ENCODE data around the gene INPP4B. TPM values are rescaled to one million over a fixed set of nuclear protein-coding genes. Genes with fewer than 3 reads are reported as not detected.
A peak's percentile ranks its signal among the peaks of the same experiment; 100 is the strongest.

Gene INPP4B
- polyA plus RNA-seq, 6 donors from 2014 or later: 0.13 to 0.39 (median 0.16) TPM; not detected in 1

DNA sequence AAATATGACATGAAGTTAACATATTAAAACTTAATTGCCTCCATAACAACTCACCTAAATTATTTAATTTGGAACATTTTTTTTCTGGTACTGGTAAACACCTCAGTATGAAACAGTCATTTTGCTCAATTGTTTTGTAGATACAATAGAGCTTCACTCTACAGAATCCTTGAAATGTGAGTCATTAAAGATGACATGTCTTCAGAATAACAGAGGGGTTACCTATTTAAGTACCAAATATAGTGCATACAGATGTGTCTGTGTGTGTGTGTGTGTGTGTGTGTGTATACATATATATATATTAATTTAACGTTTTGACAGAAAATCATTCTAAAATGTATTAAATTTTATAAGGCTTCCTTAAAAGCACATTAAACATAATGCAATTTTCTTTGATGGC lies 297.6 kb downstream of the INPP4B start:
- Mint-ChIP-seq H3K4me3 (no peak overlapping the region), H3K27me3 (no peaks in the 10 kb centered on the region), H3K36me3 (no peaks in the 10 kb centered on the region), H3K4me1 (no peaks in the 10 kb centered on the region), H3K9me3 (peaks cover 0 to 5% (median 0%) of the 10 kb centered on the region in 7 donors), H3K27ac (no peak overlapping the region)
- DNase-seq: no peak
- ATAC-seq (ENCODE audit: low read depth in 2 of 2): no peak

DNA sequence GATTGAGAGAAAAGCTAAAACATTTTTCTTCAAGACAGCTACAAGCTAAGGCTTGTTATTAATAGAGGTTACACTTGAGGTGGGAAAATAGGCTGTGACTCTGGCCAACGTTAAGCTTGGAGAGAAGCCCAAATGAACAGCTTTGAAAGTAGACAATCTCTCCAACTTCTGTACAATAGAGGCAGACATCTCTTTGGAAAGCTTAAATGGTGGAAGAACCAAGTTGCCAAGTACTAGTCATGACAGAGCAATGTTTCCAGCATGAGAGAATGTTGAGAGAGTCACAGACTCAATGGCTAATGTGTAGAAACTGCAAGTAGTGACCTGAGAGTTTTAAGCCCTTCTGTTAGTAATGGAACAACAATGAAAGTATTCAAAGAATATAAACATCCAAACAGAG lies 298.1 kb downstream of the INPP4B start:
- Mint-ChIP-seq H3K27me3 (no peaks in the 10 kb centered on the region), H3K9me3 (peaks cover 0 to 5% (median 0%) of the 10 kb centered on the region in 7 donors), H3K4me1 (no peaks in the 10 kb centered on the region), H3K4me3 (no peak overlapping the region), H3K27ac (no peak overlapping the region), H3K36me3 (no peaks in the 10 kb centered on the region)
- DNase-seq (no peak), ATAC-seq (ENCODE audit: low read depth in 2 of 2) (no peak)

DNA sequence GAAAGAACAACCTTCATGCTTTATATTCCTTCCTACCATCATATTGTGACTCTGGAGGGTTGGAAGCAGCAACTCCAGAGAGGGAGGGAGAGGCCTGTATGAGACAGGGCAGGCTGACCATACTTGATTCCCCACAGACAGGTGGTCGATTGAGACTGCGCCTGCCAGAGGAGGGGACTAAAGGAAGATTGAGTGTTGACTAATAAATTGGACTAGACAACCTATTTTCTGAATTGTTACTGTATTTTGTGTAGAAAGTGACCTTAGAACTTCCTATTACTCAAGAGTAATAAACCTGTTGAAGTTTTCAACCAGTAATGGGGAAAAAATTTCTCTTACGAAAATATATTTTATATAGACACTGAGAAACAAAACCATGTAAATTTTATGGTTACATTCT lies 301.5 kb downstream of the INPP4B start:
- peaks cover 0 to 5% (median 0%) of the 10 kb centered on the region in 7 donors for H3K9me3 Mint-ChIP-seq
- no peak overlapping the region for H3K4me3 Mint-ChIP-seq
- ATAC-seq (ENCODE audit: low read depth in 2 of 2) (no peak), DNase-seq (no peak)
- H3K36me3 Mint-ChIP-seq: no peaks in the 10 kb centered on the region
- no peaks in the 10 kb centered on the region for H3K4me1 Mint-ChIP-seq
- H3K27me3 Mint-ChIP-seq: no peaks in the 10 kb centered on the region
- H3K27ac Mint-ChIP-seq: peak overlapping the region in 1 of 6 donors; percentile 60

DNA sequence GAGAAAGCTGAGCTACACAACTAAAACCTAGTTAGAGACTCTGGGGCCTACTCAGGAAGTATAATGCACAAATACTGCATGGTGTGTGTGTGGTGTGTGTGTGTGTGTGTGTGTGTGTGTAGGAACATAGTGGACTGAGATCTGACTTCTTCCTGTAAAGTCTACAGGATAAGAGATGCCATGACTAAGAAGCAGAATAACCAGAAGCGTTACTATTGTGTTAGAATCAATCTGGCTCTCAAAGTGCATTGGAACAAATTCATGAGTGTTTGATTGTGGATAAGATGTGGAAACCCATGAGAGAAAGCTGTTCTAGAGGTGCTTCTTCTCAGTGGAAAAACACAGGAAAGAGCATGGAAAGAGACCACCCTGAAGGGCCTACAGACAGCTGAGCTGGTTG lies 302.1 kb downstream of the INPP4B start:
- Mint-ChIP-seq H3K4me3 (no peak overlapping the region), H3K27ac (no peak overlapping the region), H3K36me3 (no peaks in the 10 kb centered on the region), H3K4me1 (no peaks in the 10 kb centered on the region), H3K9me3 (peaks cover 0 to 5% (median 0%) of the 10 kb centered on the region in 7 donors), H3K27me3 (no peaks in the 10 kb centered on the region)
- ATAC-seq (ENCODE audit: low read depth in 2 of 2) (no peak), DNase-seq (no peak)

DNA sequence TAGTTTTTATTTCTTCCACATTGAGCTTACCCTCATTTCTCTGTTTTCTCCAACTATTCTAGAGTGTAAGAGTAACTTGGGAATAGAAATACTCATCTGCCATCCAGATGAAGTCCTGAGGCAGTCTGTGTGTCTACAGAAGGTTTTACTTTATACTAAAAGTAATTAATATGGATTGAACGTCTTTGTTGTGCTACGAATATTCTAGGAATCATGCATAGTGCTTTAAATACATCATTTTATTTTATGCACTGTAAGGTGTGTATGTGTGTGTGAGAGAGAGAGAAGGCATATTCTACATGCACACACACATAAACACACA lies 305.7 kb downstream of the INPP4B start:
- Mint-ChIP-seq H3K4me3 (no peak overlapping the region), H3K27ac (no peak overlapping the region), H3K36me3 (no peaks in the 10 kb centered on the region), H3K4me1 (no peaks in the 10 kb centered on the region), H3K27me3 (no peaks in the 10 kb centered on the region), H3K9me3 (no peaks in the 10 kb centered on the region)
- DNase-seq (no peak), ATAC-seq (ENCODE audit: low read depth in 2 of 2) (no peak)

DNA sequence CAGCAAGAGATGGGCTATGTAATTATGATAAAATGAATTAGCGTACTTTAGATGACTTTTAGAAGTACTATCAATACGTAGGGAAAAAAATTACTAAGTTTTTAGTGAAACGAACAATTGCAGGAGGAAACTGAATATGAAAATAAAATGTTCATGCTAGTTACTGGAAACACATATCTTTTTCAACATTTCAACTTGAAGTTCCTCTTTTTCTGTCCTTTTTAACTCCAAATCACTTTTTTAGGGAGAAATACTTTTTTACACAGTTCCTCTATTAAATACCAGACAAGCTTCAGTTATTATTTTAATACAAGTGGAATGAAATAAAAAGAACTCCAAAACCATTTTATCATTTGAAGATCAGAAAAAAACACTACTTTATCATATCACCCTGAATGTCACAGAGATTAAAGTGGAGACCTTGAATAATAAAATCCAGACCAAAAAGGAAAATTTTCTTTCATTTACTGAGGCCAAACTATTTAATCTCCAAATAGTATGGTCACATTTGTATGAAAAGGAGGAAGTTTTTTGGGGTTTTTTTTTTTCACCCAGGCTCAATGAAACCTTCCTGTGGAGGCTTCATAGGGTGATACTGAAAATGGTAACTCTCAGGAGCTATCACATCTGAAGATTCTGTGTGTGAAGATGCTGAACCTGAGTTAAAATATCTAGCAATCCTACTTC lies 306.2 kb downstream of the INPP4B start:
- no peaks in the 10 kb centered on the region for H3K36me3 Mint-ChIP-seq
- H3K27me3 Mint-ChIP-seq: no peaks in the 10 kb centered on the region
- H3K9me3 Mint-ChIP-seq: no peaks in the 10 kb centered on the region
- no peak overlapping the region for H3K4me3 Mint-ChIP-seq
- ATAC-seq (ENCODE audit: low read depth in 2 of 2) (no peak), DNase-seq (no peak)
- no peaks in the 10 kb centered on the region for H3K4me1 Mint-ChIP-seq
- H3K27ac Mint-ChIP-seq: no peak overlapping the region

DNA sequence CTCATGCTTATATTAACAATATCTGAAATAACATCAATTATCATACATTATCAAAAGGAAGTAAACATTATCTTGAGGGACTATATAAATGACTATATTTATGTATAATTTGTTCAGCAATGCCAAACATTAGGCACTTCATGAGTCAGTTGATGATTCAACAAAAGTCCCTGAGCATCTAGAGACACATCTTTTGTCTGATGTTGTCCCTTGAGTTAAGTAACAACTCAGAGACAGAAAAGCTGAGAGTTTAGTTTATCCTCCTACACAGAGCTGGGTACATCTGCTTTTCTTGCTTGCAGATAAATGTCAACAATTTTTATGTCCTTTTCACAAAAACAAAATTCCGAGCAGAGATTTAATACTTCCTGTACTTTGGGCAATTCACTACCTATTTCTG lies 311.1 kb downstream of the INPP4B start:
- no peak overlapping the region for H3K4me3 Mint-ChIP-seq
- no peak overlapping the region for H3K27ac Mint-ChIP-seq
- DNase-seq: no peak
- H3K36me3 Mint-ChIP-seq: no peaks in the 10 kb centered on the region
- H3K27me3 Mint-ChIP-seq: no peaks in the 10 kb centered on the region
- ATAC-seq (ENCODE audit: low read depth in 2 of 2): no peak
- H3K4me1 Mint-ChIP-seq: no peaks in the 10 kb centered on the region
- peaks cover 0 to 4% (median 0%) of the 10 kb centered on the region in 7 donors for H3K9me3 Mint-ChIP-seq

DNA sequence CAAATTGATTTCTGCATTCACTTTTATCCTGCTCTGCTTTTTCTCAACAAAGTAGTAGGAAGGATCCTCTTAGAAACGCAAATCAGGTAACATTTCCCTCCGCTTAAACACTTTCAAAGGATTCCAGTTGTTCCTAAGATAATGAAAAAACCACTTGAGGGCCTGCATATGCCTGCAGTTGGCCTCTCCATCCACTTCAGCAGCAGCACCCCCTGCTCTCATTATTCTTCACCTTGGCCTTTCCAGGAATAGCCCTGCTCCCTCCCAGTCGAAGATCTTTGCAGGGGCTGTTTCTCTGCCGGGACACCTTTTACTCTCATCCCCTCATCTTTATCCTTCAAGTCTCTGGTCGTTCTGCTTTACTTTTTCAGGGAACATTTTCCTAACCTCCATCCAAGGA lies 314.0 kb downstream of the INPP4B start:
- Mint-ChIP-seq H3K9me3 (peaks cover 0 to 4% (median 0%) of the 10 kb centered on the region in 7 donors), H3K27me3 (no peaks in the 10 kb centered on the region), H3K27ac (no peak overlapping the region), H3K36me3 (no peaks in the 10 kb centered on the region), H3K4me3 (no peak overlapping the region), H3K4me1 (no peaks in the 10 kb centered on the region)
- ATAC-seq (ENCODE audit: low read depth in 2 of 2) (no peak), DNase-seq (no peak)

DNA sequence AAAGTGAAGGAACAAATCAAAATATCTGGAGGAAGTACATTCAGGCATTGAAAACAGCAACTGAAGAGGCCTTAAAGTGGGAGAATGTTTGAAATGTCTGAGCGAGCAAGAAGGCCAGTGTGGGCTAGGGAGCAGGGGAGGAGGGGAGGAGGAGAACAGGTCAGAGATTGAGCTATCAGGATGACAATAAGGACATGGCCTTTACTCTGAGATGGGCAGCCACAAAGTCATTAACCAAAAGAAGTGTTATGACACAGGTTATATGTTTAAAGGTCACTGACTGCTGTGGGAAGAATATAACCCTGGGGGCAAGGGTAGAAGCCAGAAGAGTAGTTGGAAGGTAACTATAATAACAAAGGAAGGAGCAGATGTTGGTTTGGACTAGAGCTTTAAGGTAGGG lies 315.4 kb downstream of the INPP4B start:
- Mint-ChIP-seq H3K4me1 (no peaks in the 10 kb centered on the region), H3K27me3 (no peaks in the 10 kb centered on the region), H3K4me3 (no peak overlapping the region), H3K9me3 (peaks cover 0 to 4% (median 0%) of the 10 kb centered on the region in 7 donors), H3K36me3 (no peaks in the 10 kb centered on the region), H3K27ac (no peak overlapping the region)
- DNase-seq: no peak
- no peak for ATAC-seq (ENCODE audit: low read depth in 2 of 2)

DNA sequence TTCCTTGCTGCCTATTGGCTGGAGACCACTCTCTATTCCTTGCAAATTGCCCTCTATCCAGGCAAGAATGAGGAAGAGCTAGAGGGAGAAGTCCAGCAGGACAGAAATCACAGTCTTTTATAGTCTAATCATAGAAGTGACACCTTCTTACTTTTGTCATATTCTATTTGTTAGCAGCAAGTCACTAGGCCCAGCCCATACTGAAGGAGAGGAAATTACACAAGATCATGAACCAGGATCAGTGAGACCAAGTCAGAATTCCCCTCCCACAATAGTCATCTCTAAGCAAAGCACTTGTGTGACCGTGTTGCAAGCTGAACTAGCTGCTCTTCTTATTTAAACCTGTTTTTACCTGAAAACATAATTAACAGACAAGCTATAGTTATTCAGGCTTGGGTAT lies 317.7 kb downstream of the INPP4B start:
- no peak for DNase-seq
- H3K36me3 Mint-ChIP-seq: no peaks in the 10 kb centered on the region
- H3K4me3 Mint-ChIP-seq: no peak overlapping the region
- ATAC-seq (ENCODE audit: low read depth in 2 of 2): no peak
- H3K4me1 Mint-ChIP-seq: no peaks in the 10 kb centered on the region
- H3K27ac Mint-ChIP-seq: no peak overlapping the region
- H3K27me3 Mint-ChIP-seq: no peaks in the 10 kb centered on the region
- peaks cover 0 to 4% (median 0%) of the 10 kb centered on the region in 7 donors for H3K9me3 Mint-ChIP-seq

DNA sequence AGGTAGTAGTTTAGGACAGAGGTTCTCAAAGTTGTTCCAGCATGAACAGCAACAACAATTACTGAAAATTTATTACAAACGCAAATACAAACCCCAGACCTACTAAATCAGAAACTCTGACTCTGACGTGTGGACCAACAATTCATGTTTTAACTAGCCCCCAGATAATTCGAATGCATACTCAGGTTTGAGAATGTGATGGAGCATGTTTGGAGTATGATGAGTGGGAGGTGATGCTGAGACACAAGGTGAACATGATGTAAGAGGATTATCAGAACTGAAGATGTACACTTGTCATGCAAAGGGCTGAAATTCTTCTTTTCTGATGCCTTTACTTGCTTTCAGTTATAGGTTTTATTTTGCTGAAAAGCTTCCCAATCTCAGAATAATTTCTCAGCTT lies 323.0 kb downstream of the INPP4B start:
- H3K27ac Mint-ChIP-seq: no peak overlapping the region
- ATAC-seq (ENCODE audit: low read depth in 2 of 2): no peak

DNA sequence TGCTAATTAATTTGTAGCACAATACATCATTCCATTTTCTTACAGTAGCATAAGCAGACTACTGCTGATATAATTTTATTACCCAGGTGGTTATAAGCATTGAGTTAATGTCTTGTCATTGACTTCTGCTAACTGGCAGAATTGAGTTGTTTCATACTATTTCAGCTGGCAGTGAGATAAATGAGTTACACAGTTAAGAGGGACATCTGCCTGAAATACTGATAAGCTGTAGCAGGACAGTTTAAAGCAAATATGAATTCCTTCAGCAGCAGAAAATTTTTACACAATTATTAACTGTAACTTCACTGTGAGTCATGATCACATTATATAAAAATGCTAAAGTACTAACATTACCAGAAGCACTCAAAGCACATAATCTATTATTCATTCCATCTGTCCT lies 326.8 kb downstream of the INPP4B start:
- DNase-seq (no peak), ATAC-seq (ENCODE audit: low read depth in 2 of 2) (no peak)
- H3K4me3 Mint-ChIP-seq: no peak overlapping the region

More for the DNA sequence above, 323.0 kb downstream of the INPP4B start:
- no peaks in the 10 kb centered on the region for H3K27me3 Mint-ChIP-seq
- H3K4me3 Mint-ChIP-seq: no peak overlapping the region
- no peaks in the 10 kb centered on the region for H3K36me3 Mint-ChIP-seq
- H3K4me1 Mint-ChIP-seq: no peaks in the 10 kb centered on the region
- DNase-seq: no peak
- peaks cover 0 to 4% (median 0%) of the 10 kb centered on the region in 7 donors for H3K9me3 Mint-ChIP-seq

DNA sequence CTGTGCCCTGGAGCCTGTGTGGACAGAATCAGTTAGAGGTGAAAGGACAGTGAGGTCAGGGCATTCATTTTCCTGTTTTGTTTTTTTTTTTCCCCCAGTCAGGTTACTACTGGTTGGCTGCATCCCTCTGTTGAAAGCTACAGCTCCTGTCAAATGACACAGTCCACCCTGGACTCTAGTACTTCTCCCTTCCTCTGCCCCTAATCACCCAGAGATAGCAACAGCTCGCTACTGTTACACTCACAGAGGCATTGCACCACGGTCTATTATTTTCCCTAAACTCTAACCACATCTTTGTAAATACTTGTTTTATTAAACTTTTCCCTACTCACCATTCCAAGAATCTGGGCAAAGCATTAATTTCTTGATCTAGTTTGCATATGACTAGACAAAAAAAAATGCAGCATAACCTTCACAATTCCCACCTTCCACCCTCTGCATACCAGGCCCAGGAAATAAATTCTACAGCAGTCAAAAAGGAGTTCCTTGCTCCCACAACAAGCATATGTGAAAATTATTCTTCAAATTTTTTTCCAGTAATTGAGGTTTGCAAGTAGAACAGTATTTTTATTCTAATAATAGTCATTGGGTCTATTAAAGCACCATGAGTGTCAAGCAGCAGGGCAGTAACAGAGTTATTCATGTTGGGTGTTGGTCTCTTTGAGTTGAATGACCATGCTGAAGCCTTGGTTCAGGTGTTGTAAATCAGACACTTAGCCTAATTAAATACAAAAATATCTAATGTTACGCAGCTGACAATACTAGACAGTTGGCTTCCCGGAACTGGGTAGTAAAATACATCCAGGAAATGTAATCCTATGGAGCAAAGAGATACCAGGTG lies 329.2 kb downstream of the INPP4B start:
- H3K9me3 Mint-ChIP-seq: peaks cover 0 to 2% (median 0%) of the 10 kb centered on the region in 7 donors
- H3K27ac Mint-ChIP-seq: no peak overlapping the region
- no peaks in the 10 kb centered on the region for H3K27me3 Mint-ChIP-seq
- no peaks in the 10 kb centered on the region for H3K36me3 Mint-ChIP-seq
- H3K4me3 Mint-ChIP-seq: no peak overlapping the region
- DNase-seq: no peak
- no peak for ATAC-seq (ENCODE audit: low read depth in 2 of 2)
- no peaks in the 10 kb centered on the region for H3K4me1 Mint-ChIP-seq

More for the DNA sequence above, 326.8 kb downstream of the INPP4B start:
- Mint-ChIP-seq H3K4me1 (no peaks in the 10 kb centered on the region), H3K36me3 (no peaks in the 10 kb centered on the region), H3K9me3 (peaks cover 0 to 4% (median 0%) of the 10 kb centered on the region in 7 donors), H3K27me3 (no peaks in the 10 kb centered on the region), H3K27ac (no peak overlapping the region)

DNA sequence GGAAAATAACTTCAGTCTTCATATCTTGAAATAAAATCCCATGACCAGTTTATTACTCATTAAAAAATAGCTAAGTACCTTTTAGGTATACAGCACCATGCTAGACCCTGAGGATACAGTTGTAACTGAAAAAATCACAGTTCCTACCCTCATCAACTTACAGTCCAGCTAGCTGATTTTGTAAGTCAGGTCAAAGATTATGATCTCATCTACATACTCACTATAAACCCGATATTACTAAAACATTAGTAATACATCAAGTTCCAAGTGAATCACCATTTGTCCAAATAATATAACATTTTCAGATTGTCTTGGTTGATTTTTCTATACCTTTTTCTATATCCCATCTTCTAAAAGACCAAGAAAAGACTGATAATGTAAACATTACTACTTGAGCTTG lies 333.9 kb downstream of the INPP4B start:
- H3K36me3 Mint-ChIP-seq: no peaks in the 10 kb centered on the region
- ATAC-seq (ENCODE audit: low read depth in 2 of 2) (no peak), DNase-seq (no peak)
- H3K27ac Mint-ChIP-seq: no peak overlapping the region
- H3K9me3 Mint-ChIP-seq: no peaks in the 10 kb centered on the region
- no peaks in the 10 kb centered on the region for H3K4me1 Mint-ChIP-seq
- H3K4me3 Mint-ChIP-seq: no peak overlapping the region
- no peaks in the 10 kb centered on the region for H3K27me3 Mint-ChIP-seq
